Right renal cortex interstitium (tissue), 3 donors: Measurements from ENCODE around the gene USP44. TPM values are rescaled to one million over a fixed set of nuclear protein-coding genes. Genes with fewer than 3 reads are reported as not detected.

Experiments
- polyA plus RNA-seq, 3 donors: library from polyadenylated mRNA; unstranded; fragments of 120-200 nt; gene quantifications; one replicate each; pipeline ENCODE4 v1.2.1, GENCODE V29; 2013; ENCODE audit not compliant: insufficient read length in 3 of 3

USP44 gene
- polyA plus RNA-seq, 3 donors: 2.4 to 3.3 (median 2.5) TPM

Other genes with a start within 250 kb of the USP44 start
- gene METAP2, start 77.3 kb downstream of the USP44 start, polyA plus RNA-seq: 100 to 1,000 TPM; 131 to 142 (median 134) TPM
- gene NTN4, start 239.3 kb upstream of the USP44 start, polyA plus RNA-seq: 100 to 1,000 TPM in 2 of 3 donors, 10 to 100 TPM in 1; 99.0 to 133 (median 114) TPM